Suppressor macrophage treated with lipopolysaccharide for 4 hours (primary cell): ENCODE results near the gene DDAH2.
"Not testable (repeated sequence)": the region's sequence is repeated elsewhere in the genome, so short reads cannot be mapped to it uniquely, and the experiment has no call there.

ENCODE experiments used
- DNase-seq: peaks from one replicate; pipeline ENCODE4 v3.0.0-alpha.2; 2020

DDAH2 gene

GRCh38 chr6:31711233-31711632 is 17.9 kb downstream of the DDAH2 start:
- peak; percentile 31 for DNase-seq

GRCh38 chr6:31710523-31711219 is 18.4 kb downstream of the DDAH2 start:
- no peak for DNase-seq

- not testable (repeated sequence) for DNase-seq
Observed at GRCh38 chr6:31709157-31709556, 19.9 kb downstream of the DDAH2 start.

GRCh38 chr6:31708224-31708623 is 20.9 kb downstream of the DDAH2 start:
- no peak for DNase-seq

- DNase-seq: no peak
Observed at GRCh38 chr6:31707701-31708100, 21.4 kb downstream of the DDAH2 start.

- DNase-seq: no peak
Observed at GRCh38 chr6:31706599-31706998, 22.5 kb downstream of the DDAH2 start, which contains the start of gene LY6G6F. LY6G6F (plus strand) TSS chr6:31706866; CDS start chr6:31706907, 41 bp downstream.

GRCh38 chr6:31705931-31706330 is 23.2 kb downstream of the DDAH2 start:
- DNase-seq: no peak

GRCh38 chr6:31702819-31703716 is 26.0 kb downstream of the DDAH2 start, which contains the start of gene ABHD16A:
ABHD16A (minus strand) TSS chr6:31703324; CDS start chr6:31703281, 43 bp downstream.
- DNase-seq: peak; percentile 99

- peak; percentile 47 for DNase-seq
Observed at GRCh38 chr6:31702405-31702818, 26.7 kb downstream of the DDAH2 start.

- peak; percentile 55 for DNase-seq
Observed at GRCh38 chr6:31701666-31702404, 27.3 kb downstream of the DDAH2 start.

- no peak for DNase-seq
Observed at GRCh38 chr6:31700740-31701401, 28.2 kb downstream of the DDAH2 start.

GRCh38 chr6:31697555-31697954 is 31.5 kb downstream of the DDAH2 start:
- no peak for DNase-seq

GRCh38 chr6:31693535-31693934 is 35.6 kb downstream of the DDAH2 start:
- DNase-seq: no peak

GRCh38 chr6:31692886-31693285 is 36.2 kb downstream of the DDAH2 start:
- DNase-seq: no peak

GRCh38 chr6:31692353-31692752 is 36.7 kb downstream of the DDAH2 start:
- no peak for DNase-seq

GRCh38 chr6:31691564-31692108 is 37.5 kb downstream of the DDAH2 start:
- DNase-seq: no peak

- DNase-seq: no peak
Observed at GRCh38 chr6:31691078-31691463, 38.0 kb downstream of the DDAH2 start.

- peak; percentile 33 for DNase-seq
Observed at GRCh38 chr6:31690231-31691077, 38.6 kb downstream of the DDAH2 start.

GRCh38 chr6:31689249-31690110 is 39.6 kb downstream of the DDAH2 start:
- no peak for DNase-seq
